Activated CD4-positive, alpha-beta T cell treated with anti-CD3 and anti-CD28 coated beads, Interleukin-10, Interleukin-2, amounts not matched to agents 100 ng/mL and 50 ng/mL, durations not matched to agents 16 hours and 8 hours (primary cell): ENCODE data around the gene SORCS2.

Experiments used
- DNase-seq: peaks from one replicate; pipeline ENCODE4 v3.0.0-alpha.2; 2020

SORCS2 gene

DNA sequence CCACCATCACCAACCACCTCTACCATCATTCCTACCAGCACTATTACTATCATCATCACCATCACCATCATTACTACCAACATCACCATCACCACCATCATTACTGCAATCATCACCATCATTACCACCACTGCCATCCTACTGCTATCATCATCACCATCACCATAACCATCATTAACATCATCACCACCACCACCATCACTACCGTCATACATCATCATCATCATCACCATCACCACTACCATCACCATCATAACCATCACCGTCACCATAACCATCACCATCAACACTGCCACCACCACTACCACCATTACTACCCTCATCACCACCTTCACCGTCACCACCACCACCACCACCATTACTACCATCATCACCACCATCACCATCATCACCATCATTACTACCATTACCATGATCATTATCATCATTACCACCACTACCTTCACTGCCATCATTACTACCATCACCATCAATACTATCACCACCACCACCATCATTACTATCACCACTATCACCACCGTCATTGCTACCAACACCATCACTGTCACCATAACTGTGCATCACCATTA lies 170.6 kb downstream of the SORCS2 start:
- DNase-seq = no peak

DNA sequence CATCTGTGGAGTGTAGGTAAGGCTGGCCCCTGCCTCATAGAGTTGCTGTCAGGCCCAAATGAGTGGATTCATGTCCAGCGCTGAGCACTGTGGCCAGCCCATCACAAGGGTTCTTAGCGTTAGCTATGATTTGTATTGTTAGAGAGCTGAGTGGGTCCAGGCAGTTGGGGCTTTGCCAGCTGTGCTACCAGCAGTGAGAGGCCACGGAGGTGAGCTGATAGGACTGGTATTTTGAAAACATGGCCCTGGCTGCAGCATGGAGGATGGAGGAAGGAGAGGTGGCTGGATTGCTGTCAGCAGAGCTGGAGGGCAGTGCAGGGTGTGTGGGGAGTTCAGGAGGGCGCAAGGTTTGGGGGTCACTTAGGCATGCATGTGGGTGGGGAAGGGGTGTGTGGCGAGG lies 172.6 kb downstream of the SORCS2 start:
- no peak for DNase-seq

DNA sequence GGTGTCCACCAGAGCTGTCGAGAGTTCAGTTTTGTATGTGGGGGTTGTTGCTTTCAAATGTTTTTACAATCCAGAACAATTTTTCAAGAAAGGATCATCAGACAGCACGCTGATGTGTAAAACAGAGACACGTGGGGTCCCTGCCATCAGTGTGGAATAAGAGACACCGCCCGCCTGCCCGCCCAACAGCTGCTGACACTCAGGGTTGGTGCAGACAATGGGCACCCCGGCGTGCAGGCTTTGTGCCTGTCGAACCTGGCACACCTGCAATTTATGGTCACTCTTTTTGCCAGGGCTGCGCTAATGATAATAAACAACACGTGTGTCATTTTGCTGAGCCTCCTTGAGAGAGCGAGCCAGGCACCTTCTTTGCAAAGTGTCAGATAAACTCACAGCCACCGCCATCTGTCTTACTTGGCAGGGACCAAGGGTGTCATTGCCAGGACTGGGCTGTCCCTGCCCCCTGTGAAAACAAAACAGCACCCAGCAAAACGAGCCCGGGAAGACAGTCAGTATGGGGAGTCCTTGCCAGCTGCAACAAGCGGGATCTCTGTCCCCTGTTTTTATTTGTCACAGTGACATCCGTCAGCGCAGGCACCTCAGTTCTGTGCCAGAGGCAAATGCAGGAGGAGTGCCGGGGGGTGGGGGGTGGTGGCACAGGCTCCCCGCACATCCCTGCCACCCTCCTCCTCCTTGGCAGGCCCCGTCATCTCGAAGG lies 173.3 kb downstream of the SORCS2 start:
- DNase-seq = no peak

DNA sequence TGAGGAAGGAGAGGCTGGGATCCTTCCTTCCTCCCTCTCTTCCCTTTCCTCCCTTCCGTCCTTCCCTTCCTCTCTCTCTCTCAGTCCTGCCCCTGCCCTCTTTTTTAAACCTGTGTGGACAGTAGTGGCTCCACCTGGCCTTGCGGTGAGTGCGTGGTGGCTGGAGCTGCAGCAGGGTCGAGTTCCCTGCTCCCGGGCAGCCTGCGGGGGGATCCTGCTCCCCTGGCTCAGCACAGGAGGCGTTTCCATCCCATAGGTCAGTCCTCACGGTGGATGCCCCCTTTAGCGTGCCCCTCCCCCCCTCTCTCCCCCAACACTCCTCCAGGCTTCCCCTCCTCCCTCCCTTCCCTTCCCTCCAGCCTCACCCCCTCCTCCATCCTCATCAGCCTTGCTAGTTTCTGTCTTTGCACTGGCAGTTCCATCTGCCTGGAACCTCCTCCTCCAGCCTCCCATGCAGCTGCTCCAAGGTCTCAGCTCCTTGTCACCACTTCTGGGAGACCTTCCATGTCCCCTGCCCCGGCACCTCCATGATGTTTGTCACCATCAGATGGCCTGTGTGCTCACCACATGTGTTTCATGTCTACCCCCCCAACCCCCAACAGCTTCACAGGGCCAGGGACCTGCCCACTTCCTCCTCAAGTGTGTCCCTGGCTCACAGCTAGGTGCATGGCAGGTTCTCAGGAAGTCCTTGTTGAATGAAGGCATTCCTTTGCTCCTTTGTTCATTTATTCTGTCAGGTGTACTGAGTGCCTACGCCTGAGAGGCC lies 174.0 kb downstream of the SORCS2 start:
- no peak for DNase-seq

DNA sequence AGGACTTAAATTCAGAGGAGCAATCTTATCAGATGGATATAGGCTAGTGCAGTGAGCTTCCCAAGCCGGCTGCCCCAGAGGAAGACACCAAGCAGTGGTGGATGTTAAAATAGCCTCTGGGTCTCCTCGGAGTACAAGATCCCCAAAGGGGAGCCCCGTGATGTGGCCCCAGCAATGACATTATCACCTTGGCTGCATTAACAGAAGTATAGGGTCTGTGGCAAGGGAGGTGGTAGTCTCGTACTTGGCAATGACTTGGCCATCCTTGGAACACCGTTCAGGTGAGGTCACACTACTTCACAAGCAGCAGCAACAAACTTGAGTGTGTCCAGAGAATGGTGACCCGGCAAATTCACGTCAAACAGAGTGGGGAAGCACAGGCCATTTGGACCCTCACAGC lies 174.6 kb downstream of the SORCS2 start:
- DNase-seq = no peak

DNA sequence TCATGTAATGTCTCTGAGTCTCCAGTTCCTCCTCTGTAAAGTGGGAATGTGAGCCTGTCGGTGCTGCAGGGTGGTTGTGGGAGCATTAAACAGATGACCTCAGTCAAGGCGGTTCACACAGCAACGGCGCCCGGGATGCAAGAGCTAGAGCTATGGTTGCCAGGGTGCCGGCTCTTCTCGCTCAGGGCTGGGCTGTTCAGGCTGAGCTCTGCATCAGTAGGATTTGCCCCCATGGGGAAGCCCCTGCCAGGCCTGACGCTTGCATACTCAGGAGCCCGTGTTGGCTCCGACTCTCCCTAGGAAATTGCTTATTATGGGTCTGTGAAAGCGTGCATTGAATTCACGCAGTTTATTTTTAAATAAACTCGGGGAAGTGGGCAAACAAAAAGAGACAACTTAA lies 175.1 kb downstream of the SORCS2 start:
- DNase-seq = no peak

DNA sequence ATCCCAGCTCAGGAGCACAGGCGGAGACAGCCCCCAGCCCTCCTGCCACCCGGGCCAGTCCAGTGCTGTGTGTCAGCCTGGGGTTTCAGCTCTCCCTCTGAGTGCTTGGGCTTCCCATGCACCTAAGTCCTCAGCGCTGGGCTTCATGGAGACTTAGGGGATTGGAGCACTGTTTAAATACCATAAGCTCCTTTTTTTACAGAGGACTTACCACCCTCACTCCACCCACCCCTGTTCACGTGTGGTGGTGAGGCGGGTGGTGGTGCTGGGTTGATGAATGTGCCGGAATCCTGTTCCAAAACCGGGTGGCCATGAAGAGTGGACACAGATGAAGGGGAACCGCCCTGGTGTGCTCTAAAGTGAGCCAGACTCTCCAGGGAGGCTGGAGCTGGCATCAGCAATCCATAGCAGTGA lies 175.5 kb downstream of the SORCS2 start:
- no peak for DNase-seq

DNA sequence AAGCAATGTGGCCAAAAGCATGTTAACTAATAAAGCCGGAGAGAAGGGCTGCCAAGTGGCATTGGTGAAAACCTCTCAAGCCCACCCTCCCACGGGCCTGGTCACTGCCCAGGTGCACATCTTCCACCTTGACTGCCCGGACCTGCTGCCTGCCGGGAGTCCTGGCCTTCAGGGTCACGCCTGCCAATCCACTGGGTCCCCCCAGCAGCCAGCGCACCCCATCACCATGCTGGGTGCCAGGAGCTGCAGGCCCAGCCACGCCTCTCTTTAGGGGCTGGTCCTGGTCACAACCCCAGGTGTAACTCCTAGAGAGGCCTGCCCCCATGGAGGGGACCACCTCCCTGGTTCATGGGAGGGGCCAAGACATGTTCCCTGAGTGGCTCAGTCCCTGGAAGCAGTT lies 176.0 kb downstream of the SORCS2 start:
- no peak for DNase-seq

DNA sequence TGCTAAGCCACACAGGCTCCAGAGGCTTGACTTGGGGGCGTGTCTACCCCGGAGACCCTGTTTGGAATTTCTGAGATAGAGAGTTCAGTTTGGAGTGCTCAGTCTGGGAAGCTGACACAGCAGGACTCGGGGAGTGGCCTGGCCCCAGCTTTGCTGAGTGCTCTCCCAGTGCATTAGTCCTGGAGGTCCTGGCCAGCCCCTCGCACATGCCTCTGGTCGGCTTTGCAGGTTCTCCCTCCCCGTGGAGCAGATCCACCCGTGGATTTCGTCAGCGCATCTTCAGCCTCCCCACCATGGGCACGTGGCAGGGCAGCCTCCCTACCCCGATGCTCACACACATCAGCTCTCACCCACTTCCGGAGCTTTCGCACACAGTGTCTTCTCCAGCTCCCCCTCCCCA lies 177.2 kb downstream of the SORCS2 start:
- no peak for DNase-seq

DNA sequence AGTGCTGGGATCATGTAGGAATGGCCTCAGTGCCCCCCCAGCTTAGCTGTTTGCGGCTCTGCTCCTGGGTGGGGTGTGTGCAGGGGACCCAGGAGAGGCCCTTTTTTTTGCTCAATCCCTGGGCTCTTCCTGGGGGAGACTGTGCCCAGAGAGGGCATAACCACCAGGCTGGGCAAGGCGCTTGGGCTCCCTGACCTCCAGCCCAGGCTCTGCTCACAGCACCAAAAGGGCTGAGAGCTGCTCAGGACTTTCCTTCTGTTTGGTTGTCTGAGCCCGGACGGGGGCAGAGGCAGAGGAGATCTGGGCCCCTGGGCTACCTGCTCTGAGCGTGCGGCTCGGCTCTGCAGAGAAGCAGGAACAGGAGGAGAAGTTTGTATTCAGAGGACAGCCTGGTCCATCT lies 177.7 kb downstream of the SORCS2 start:
- DNase-seq = no peak

DNA sequence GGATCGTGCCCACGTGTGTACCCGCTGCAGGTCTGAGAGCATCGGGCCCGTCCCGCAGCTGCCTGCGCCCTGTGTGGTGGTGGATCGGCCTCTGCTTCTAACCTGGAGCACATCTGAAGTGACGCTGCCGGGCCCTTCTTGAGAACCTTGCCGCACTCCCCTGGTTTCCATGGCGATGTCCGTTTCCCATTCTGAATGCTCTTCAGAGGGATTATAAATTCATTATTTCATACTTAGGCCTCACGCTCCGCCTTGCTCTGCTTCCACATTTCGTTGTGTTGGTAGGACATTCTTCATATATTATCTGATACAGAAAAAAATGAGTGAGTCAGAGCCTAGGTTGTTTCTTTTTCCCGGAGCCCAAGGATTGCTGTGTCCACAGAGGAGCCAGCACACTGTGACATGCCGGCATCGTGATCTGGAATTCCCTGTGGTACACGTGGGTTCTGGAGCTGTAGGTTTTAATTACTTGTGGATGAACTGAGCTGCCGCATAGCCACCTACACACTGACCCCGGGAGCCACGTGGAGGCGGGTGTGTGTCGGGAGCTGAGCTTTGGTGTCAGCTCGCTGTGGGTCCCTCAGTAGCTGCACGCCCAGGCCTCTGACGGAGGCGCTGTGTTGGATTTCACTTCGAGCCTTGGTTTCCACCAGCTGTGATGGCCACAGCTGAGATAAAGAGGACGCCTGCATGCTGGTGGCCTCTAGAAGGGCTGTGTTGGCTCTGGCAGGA lies 179.0 kb downstream of the SORCS2 start:
- no peak for DNase-seq

DNA sequence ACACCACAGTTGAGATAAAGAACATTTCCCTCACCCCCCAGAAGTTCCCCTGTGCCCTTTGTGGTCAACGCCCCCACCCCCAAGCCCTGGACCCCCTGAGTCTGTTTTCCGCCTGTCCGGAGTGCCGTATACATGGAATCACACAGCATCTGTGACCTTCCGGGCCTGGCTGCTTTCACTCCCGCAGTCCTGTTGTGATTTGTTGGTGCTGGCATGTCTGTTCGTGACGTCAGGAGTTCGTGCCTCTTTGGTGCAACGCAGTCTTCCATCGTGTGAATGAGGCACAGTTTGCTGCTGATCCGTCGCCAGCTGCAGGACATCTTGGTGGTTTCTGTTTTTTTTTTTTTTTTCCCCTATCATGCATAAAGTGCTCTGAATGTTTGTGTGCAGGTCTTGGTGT lies 180.3 kb downstream of the SORCS2 start:
- DNase-seq = no peak

DNA sequence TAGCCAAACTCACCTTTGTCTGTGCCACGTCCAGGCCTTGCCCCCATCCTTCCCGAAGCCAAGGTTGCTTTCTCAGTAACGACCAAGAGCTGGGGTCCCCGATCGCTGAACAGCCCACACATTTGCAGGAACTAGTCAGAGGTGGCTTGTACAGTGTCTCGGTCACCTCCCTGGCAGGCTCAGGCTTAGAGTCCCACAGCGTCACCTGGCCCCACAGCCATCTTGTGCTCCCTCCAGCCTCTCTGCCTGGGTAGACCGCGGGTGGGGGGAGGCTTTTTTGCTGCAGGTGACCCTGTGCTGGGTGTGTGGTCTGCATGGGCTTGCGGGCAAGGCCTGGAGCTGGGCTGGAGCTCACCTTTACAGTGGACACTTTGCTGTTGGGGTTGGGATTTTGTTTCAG lies 182.2 kb downstream of the SORCS2 start:
- DNase-seq = no peak

DNA sequence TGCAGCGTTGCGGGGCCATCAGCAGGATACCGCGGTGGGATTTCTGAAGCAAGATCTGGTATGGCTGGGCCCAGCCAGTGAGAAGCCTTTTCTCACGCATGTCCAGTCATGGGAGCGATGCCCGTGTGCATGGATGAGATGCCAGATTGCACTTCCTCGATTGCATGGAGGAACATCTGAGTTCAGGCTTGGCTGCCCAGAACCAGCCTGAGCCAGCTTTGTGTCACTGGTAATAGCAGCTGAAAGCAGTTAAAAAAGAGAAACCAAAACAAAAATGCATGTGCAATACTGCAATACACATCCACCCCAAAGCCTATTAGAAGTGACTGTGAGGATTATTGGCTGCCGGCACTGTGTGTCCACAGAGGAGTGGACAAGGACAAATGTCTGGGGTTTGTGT lies 183.1 kb downstream of the SORCS2 start:
- DNase-seq = no peak

DNA sequence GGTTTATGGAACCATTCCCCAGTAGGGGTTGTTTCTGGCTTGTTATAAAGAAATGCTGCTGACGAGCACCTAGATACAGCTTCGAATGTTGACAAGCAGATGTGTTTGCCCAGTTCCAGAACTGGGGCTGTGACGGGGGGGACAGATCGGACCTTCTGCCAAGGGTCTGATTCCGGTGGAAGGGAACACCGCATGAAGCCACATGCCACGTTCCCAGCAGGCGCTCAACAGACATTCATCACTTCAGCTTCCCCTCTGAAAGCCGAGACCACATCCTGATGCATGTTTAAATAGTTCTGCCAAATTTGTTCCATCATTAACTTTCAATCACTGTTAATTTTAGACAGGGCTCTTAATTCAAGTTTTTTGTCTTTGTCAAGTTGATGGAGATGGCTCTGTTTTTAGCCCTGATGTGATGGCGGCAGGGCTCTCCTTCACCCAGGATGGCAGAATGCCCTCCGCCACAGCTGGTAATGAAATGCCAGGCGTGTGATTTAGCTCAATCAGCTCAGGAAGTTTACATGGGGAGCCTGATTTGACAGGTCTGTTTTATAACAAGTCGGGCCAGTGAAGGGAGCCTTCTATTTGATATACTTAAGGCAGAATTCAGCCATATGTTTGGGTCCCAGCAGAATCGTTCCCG lies 185.0 kb downstream of the SORCS2 start:
- no peak for DNase-seq

DNA sequence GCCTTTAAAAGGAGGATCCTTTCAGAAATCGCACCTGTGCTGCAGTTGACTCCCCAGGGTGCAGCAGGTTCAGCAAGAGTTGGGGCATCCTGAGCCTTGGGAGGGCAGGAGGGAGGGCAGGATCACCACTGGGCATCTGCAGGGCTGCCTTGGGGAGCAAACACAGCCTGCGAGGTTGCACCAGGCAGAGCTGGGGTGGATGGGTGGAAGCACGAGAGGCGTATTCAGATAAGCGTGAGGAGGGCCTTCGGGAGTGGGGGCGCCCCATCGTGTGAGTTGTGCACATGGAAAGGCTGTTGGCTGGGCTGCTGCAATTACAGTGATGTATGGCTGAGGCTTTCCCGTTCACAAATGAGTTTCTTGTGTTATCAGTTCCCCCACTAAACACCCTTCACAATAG lies 186.8 kb downstream of the SORCS2 start:
- DNase-seq = no peak

DNA sequence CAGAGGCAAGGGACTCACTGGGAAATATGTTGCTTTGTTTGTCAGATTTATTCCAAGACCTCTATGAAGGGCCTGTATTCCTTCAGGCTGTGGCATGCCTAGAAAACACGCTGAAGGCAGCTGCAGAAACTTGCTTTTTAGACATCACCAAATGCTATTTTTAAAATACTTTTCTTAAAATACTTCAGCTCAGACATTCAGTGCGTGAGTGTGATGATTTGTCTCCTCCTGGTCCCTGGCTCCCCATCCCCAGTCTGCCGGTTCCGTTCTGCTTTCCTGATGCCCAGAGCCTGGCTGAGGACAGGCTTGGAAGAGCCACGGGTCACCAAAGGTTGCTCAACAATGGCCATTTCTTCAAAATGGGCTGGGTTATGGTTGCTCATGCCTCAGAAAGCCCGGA lies 187.4 kb downstream of the SORCS2 start:
- DNase-seq = no peak

DNA sequence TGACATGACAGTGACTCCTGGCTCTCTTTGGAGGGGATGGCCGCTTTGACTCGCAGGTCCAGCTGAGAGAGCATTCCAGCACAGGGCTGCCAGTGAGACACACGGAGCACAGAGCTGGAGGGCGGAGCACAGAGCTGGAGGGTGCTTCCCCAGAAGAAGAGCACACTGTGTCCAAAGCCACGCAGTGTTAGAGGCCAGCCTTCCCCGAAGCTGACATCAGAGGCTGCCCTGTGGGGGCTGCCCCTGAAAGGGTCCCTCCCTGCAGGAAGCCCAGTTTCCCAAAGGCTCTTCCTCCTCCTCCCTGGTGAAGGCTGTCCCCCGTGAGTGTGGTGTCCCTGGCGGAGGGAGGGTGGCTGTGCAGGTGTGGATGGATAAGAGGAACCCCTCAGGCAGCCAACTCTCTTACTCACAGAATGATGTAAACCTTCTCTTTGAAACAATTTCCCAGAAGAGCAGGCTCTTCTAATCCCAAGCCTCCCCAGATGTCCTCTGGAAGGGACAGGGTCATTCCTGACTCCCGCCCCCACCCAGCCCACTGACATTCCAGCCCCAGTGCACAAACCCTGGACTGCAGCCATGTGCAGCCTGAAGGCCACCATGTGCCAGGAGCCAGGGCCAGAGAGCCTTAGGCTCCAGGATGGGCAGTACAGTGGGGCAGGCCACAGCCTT lies 189.0 kb downstream of the SORCS2 start:
- DNase-seq = no peak

DNA sequence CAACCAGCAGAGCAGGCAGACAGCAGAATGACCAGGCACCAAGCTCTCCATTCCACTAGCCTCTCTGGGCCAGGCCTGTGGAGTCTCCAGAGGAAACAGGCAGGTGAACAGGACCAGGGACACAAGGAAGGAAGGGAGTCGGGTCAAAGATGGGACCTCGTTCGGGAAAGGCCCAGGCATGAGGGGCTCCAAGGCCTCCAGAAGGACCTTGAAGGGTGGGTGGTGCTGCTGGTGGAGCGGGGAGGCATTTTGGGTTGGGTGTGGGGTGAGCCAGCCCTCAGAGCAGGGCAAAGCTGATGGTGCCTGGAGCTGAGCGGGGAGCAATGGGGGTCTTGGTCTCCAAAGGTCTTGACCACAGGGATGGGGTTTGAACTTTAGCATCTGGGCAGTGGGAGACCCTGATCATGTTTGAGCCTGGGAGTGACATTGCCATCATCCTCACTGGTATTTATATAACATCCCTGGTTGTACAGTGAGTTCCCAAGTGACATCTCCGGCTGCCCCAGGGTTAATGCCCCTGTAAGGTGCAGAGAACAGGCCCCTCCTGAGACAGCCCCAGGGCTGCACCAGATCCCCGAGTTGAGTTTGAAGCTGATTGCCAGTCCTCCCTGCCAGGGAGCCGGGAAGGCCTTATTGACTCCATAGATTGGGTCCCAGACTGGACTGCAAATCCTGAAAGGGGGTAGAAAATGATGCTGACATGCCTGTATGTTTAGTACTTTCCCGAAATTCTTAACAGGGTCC lies 189.7 kb downstream of the SORCS2 start:
- no peak for DNase-seq

DNA sequence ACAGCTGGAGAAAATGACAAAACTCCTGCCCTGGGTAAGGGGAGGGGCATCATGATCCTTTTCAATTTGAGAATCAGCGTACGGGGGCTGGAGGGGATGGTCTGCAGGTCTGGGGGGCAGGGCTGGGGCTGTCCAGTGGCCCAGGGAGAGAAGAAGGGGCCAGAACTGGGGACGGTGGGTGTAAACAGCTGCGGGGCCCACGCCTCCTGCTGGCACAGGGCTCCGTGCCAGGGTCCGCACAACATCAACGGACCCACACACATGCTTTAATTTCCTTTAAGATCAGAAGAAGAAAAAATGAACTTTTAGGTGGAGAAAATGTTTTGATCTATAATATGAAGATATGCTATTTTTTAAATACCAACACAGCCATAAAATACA lies 190.3 kb downstream of the SORCS2 start:
- DNase-seq = no peak

DNA sequence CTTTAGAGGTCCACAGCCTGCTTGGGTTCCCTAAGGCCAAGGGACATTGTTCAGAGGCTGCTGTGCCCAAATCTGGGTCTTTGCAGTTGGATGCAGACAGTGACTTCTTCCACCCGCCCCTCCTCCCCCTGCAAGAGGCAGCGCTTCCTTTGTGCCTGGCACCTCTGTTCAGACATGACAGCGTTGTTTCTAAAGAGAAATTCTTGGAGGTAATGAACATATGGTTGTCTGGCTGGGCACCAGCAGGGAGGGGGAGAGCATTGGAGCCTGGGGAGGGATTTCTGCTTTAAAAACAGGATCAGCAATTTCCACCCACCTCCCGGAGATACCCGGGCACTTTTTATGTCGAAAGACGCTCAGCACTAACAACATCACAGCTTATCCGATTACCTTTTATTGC lies 190.9 kb downstream of the SORCS2 start:
- no peak for DNase-seq
